Measurements from ENCODE around the gene DAPK1. TPM values are rescaled to one million over a fixed set of nuclear protein-coding genes. Genes with fewer than 3 reads are reported as not detected.

The DAPK1 gene
- total and polyA plus RNA-seq, 5 donors from 2014 or later, result 0.14 to 3.5 (median 0.42) TPM; not detected in 2

GRCh38 chr9:87620731-87621322 lies 123.2 kb downstream of the DAPK1 start:
- Mint-ChIP-seq H3K4me3 (no peak overlapping the region), H3K27ac (no peak overlapping the region), H3K36me3 (no peaks in the 10 kb centered on the region), H3K4me1 (no peaks in the 10 kb centered on the region), H3K27me3 (peaks cover 4% of the 10 kb centered on the region), H3K9me3 (peaks cover 0 to 4% (median 1%) of the 10 kb centered on the region in 7 donors)
- DNase-seq (no peak), ATAC-seq (ENCODE audit: low read depth in 2 of 2) (no peak)
- H3K9me3 ChIP-seq (ENCODE audit: control insufficient read depth in 2 of 2, low read length in 2 of 2), result no peaks in the 10 kb centered on the region
- H3K4me3 ChIP-seq (ENCODE audit: low read depth, low read length), result no peak overlapping the region
- H3K27ac ChIP-seq (ENCODE audit: insufficient read depth, low read length, poor library complexity, severe bottlenecking), result no peak overlapping the region
- no peaks in the 10 kb centered on the region for H3K36me3 ChIP-seq (ENCODE audit: control insufficient read depth, insufficient read depth, low read length)
- no peaks in the 10 kb centered on the region for H3K27me3 ChIP-seq (ENCODE audit: control insufficient read depth, insufficient read depth, low read length)
- no peaks in the 10 kb centered on the region for H3K4me1 ChIP-seq (ENCODE audit: control insufficient read depth, insufficient read depth, low read length, poor library complexity, severe bottlenecking)

- Mint-ChIP-seq H3K4me1 (no peaks in the 10 kb centered on the region), H3K27ac (no peak overlapping the region), H3K27me3 (peaks cover 4% of the 10 kb centered on the region), H3K9me3 (peaks cover 0 to 4% (median 2%) of the 10 kb centered on the region in 7 donors), H3K4me3 (no peak overlapping the region), H3K36me3 (no peaks in the 10 kb centered on the region)
- Histone ChIP-seq H3K4me3 (ENCODE audit: low read depth, low read length) (no peak overlapping the region), H3K36me3 (ENCODE audit: control insufficient read depth, insufficient read depth, low read length) (no peaks in the 10 kb centered on the region), H3K27ac (ENCODE audit: insufficient read depth, low read length, poor library complexity, severe bottlenecking) (no peak overlapping the region), H3K27me3 (ENCODE audit: control insufficient read depth, insufficient read depth, low read length) (no peaks in the 10 kb centered on the region), H3K4me1 (ENCODE audit: control insufficient read depth, insufficient read depth, low read length, poor library complexity, severe bottlenecking) (no peaks in the 10 kb centered on the region), H3K9me3 (ENCODE audit: control insufficient read depth in 2 of 2, low read length in 2 of 2) (no peaks in the 10 kb centered on the region)
- DNase-seq, result no peak
- ATAC-seq (ENCODE audit: low read depth in 2 of 2), result no peak
Observed at GRCh38 chr9:87622098-87622497, 124.4 kb downstream of the DAPK1 start.

GRCh38 chr9:87622923-87623322 lies 125.3 kb downstream of the DAPK1 start:
- Mint-ChIP-seq H3K9me3 (peaks cover 0 to 6% (median 2%) of the 10 kb centered on the region in 7 donors), H3K27me3 (peaks cover 4% of the 10 kb centered on the region)

GRCh38 chr9:87628346-87628745 lies 130.7 kb downstream of the DAPK1 start:
- no peak for ATAC-seq (ENCODE audit: low read depth in 2 of 2)
- H3K4me3 ChIP-seq (ENCODE audit: low read depth, low read length), result no peak overlapping the region
- no peaks in the 10 kb centered on the region for H3K36me3 Mint-ChIP-seq
- H3K9me3 ChIP-seq (ENCODE audit: control insufficient read depth in 2 of 2, low read length in 2 of 2), result no peaks in the 10 kb centered on the region
- no peaks in the 10 kb centered on the region for H3K4me1 Mint-ChIP-seq
- no peak for DNase-seq
- H3K36me3 ChIP-seq (ENCODE audit: control insufficient read depth, insufficient read depth, low read length), result no peaks in the 10 kb centered on the region
- H3K4me1 ChIP-seq (ENCODE audit: control insufficient read depth, insufficient read depth, low read length, poor library complexity, severe bottlenecking), result no peaks in the 10 kb centered on the region
- H3K27ac ChIP-seq (ENCODE audit: insufficient read depth, low read length, poor library complexity, severe bottlenecking), result no peak overlapping the region
- peaks cover under 1% of the 10 kb centered on the region for H3K27me3 Mint-ChIP-seq
- no peak overlapping the region for H3K4me3 Mint-ChIP-seq
- peaks cover 0 to 3% (median 0%) of the 10 kb centered on the region in 7 donors for H3K9me3 Mint-ChIP-seq
- H3K27ac Mint-ChIP-seq, result no peak overlapping the region
- no peaks in the 10 kb centered on the region for H3K27me3 ChIP-seq (ENCODE audit: control insufficient read depth, insufficient read depth, low read length)

More at GRCh38 chr9:87622923-87623322, 125.3 kb downstream of the DAPK1 start:
- Histone ChIP-seq H3K9me3 (ENCODE audit: control insufficient read depth in 2 of 2, low read length in 2 of 2) (no peaks in the 10 kb centered on the region), H3K27me3 (ENCODE audit: control insufficient read depth, insufficient read depth, low read length) (no peaks in the 10 kb centered on the region), H3K4me1 (ENCODE audit: control insufficient read depth, insufficient read depth, low read length, poor library complexity, severe bottlenecking) (no peaks in the 10 kb centered on the region), H3K36me3 (ENCODE audit: control insufficient read depth, insufficient read depth, low read length) (no peaks in the 10 kb centered on the region), H3K27ac (ENCODE audit: insufficient read depth, low read length, poor library complexity, severe bottlenecking) (no peak overlapping the region), H3K4me3 (ENCODE audit: low read depth, low read length) (no peak overlapping the region)
- DNase-seq, result no peak
- Mint-ChIP-seq H3K36me3 (no peaks in the 10 kb centered on the region), H3K27ac (no peak overlapping the region), H3K4me1 (no peaks in the 10 kb centered on the region), H3K4me3 (no peak overlapping the region)
- ATAC-seq (ENCODE audit: low read depth in 2 of 2), result no peak

GRCh38 chr9:87629104-87629503 lies 131.4 kb downstream of the DAPK1 start:
- no peak overlapping the region for H3K4me3 Mint-ChIP-seq
- no peak overlapping the region for H3K27ac Mint-ChIP-seq
- DNase-seq (no peak), ATAC-seq (ENCODE audit: low read depth in 2 of 2) (no peak)
- H3K9me3 ChIP-seq (ENCODE audit: control insufficient read depth in 2 of 2, low read length in 2 of 2), result no peaks in the 10 kb centered on the region
- H3K4me1 ChIP-seq (ENCODE audit: control insufficient read depth, insufficient read depth, low read length, poor library complexity, severe bottlenecking), result no peaks in the 10 kb centered on the region
- no peak overlapping the region for H3K4me3 ChIP-seq (ENCODE audit: low read depth, low read length)
- H3K9me3 Mint-ChIP-seq, result peaks cover 0 to 3% (median 0%) of the 10 kb centered on the region in 7 donors
- no peaks in the 10 kb centered on the region for H3K36me3 Mint-ChIP-seq
- H3K36me3 ChIP-seq (ENCODE audit: control insufficient read depth, insufficient read depth, low read length), result no peaks in the 10 kb centered on the region
- no peaks in the 10 kb centered on the region for H3K27me3 ChIP-seq (ENCODE audit: control insufficient read depth, insufficient read depth, low read length)
- no peaks in the 10 kb centered on the region for H3K4me1 Mint-ChIP-seq
- H3K27ac ChIP-seq (ENCODE audit: insufficient read depth, low read length, poor library complexity, severe bottlenecking), result no peak overlapping the region
- no peaks in the 10 kb centered on the region for H3K27me3 Mint-ChIP-seq

- Mint-ChIP-seq H3K9me3 (peaks cover 0 to 3% (median 2%) of the 10 kb centered on the region in 7 donors), H3K4me3 (no peak overlapping the region), H3K27me3 (no peaks in the 10 kb centered on the region), H3K36me3 (no peaks in the 10 kb centered on the region), H3K4me1 (no peaks in the 10 kb centered on the region), H3K27ac (no peak overlapping the region)
- ATAC-seq (ENCODE audit: low read depth in 2 of 2) (no peak), DNase-seq (no peak)
- Histone ChIP-seq H3K9me3 (ENCODE audit: control insufficient read depth in 2 of 2, low read length in 2 of 2) (no peaks in the 10 kb centered on the region), H3K4me3 (ENCODE audit: low read depth, low read length) (no peak overlapping the region), H3K4me1 (ENCODE audit: control insufficient read depth, insufficient read depth, low read length, poor library complexity, severe bottlenecking) (no peaks in the 10 kb centered on the region), H3K36me3 (ENCODE audit: control insufficient read depth, insufficient read depth, low read length) (no peaks in the 10 kb centered on the region), H3K27me3 (ENCODE audit: control insufficient read depth, insufficient read depth, low read length) (no peaks in the 10 kb centered on the region), H3K27ac (ENCODE audit: insufficient read depth, low read length, poor library complexity, severe bottlenecking) (no peak overlapping the region)
Observed at GRCh38 chr9:87630266-87630665, 132.6 kb downstream of the DAPK1 start.

GRCh38 chr9:87630846-87631245 lies 133.2 kb downstream of the DAPK1 start:
- H3K27ac ChIP-seq (ENCODE audit: insufficient read depth, low read length, poor library complexity, severe bottlenecking), result no peak overlapping the region
- no peaks in the 10 kb centered on the region for H3K4me1 ChIP-seq (ENCODE audit: control insufficient read depth, insufficient read depth, low read length, poor library complexity, severe bottlenecking)
- H3K4me3 Mint-ChIP-seq, result no peak overlapping the region
- no peaks in the 10 kb centered on the region for H3K4me1 Mint-ChIP-seq
- H3K27me3 Mint-ChIP-seq, result no peaks in the 10 kb centered on the region
- no peaks in the 10 kb centered on the region for H3K9me3 ChIP-seq (ENCODE audit: control insufficient read depth in 2 of 2, low read length in 2 of 2)
- H3K9me3 Mint-ChIP-seq, result peaks cover 0 to 3% (median 2%) of the 10 kb centered on the region in 7 donors
- H3K4me3 ChIP-seq (ENCODE audit: low read depth, low read length), result no peak overlapping the region
- H3K36me3 Mint-ChIP-seq, result no peaks in the 10 kb centered on the region
- H3K36me3 ChIP-seq (ENCODE audit: control insufficient read depth, insufficient read depth, low read length), result no peaks in the 10 kb centered on the region
- ATAC-seq (ENCODE audit: low read depth in 2 of 2) (no peak), DNase-seq (no peak)
- H3K27me3 ChIP-seq (ENCODE audit: control insufficient read depth, insufficient read depth, low read length), result no peaks in the 10 kb centered on the region
- H3K27ac Mint-ChIP-seq, result no peak overlapping the region

Data from CD4-positive, CD25-positive, alpha-beta regulatory T cell (primary cell).